B cell (primary cell): ENCODE data around the gene EBPL. TPM values are rescaled to one million over a fixed set of nuclear protein-coding genes. Genes with fewer than 3 reads are reported as not detected.

ENCODE experiments used
- polyA plus RNA-seq: library from polyadenylated mRNA; depleted of rRNA; stranded (reverse); fragments of >200 nt; gene quantifications from 2 replicates; pipeline ENCODE4 v1.2.3, GENCODE V29; 2012
- total RNA-seq, 2 donors: library from RNA; stranded (reverse); fragments of 120-200 nt in 1 of 2; gene quantifications; 1 replicate in 1 of 2; 2 replicates in 1 of 2; pipeline versions ENCODE4 v1.2.3 to v1.2.4, GENCODE V29; 2013 to 2022

EBPL gene
- total and polyA plus RNA-seq, 2 donors (not counting 1 experiment from before 2014, with no cell fraction given): 16.0 to 20.1 TPM

Other genes with a start within 250 kb of the EBPL start
- 8.9 and 9.6 TPM in 2 replicates for gene CAB39L, start 247.4 kb downstream of the EBPL start, total RNA-seq
- 1.5 and 1.9 TPM in 2 replicates for gene CAB39L, start 247.4 kb downstream of the EBPL start, polyA plus RNA-seq
- gene SETDB2, start 247.2 kb downstream of the EBPL start, total RNA-seq: 38.2 and 40.1 TPM in 2 replicates
- gene SETDB2, start 247.2 kb downstream of the EBPL start, polyA plus RNA-seq: 12.0 and 16.6 TPM in 2 replicates
- gene PHF11, start 195.5 kb downstream of the EBPL start, total RNA-seq: 176 and 181 TPM in 2 replicates
- 79.0 and 95.6 TPM in 2 replicates for gene PHF11, start 195.5 kb downstream of the EBPL start, polyA plus RNA-seq
- gene RCBTB1, start 105.9 kb downstream of the EBPL start, total RNA-seq: 35.2 and 42.1 TPM in 2 replicates
- gene RCBTB1, start 105.9 kb downstream of the EBPL start, polyA plus RNA-seq: 10.7 and 25.1 TPM in 2 replicates
- gene ARL11, start 63.0 kb downstream of the EBPL start, total RNA-seq: 17.9 and 21.4 TPM in 2 replicates
- gene ARL11, start 63.0 kb downstream of the EBPL start, polyA plus RNA-seq: 3.3 and 5.8 TPM in 2 replicates
- gene KPNA3, start 101.2 kb upstream of the EBPL start, total RNA-seq: 19.0 and 19.7 TPM in 2 replicates
- 7.8 and 10.7 TPM in 2 replicates for gene KPNA3, start 101.2 kb upstream of the EBPL start, polyA plus RNA-seq
- gene SPRYD7, start 244.9 kb upstream of the EBPL start, total RNA-seq: 3.8 and 4.5 TPM in 2 replicates
- gene SPRYD7, start 244.9 kb upstream of the EBPL start, polyA plus RNA-seq: 1.9 and 2.8 TPM in 2 replicates